Astrocyte of the spinal cord (primary cell): ENCODE data around the gene COL4A2.

Experiments used
- DNase-seq: peaks from one replicate; pipeline ENCODE4 v3.0.0; 2011; ENCODE audit warnings: low read depth, low spot score
- H3K4me3 ChIP-seq: 2 replicates; pipeline ENCODE4 v1.5.1; 2011; ENCODE audit warnings: low read depth, mild to moderate bottlenecking, low read length, moderate library complexity
- CTCF ChIP-seq: IDR thresholded peaks from 2 replicates; pipeline ENCODE4 v1.5.1; 2012; ENCODE audit warnings: low read depth, mild to moderate bottlenecking, low read length, inconsistent platforms
- in situ Hi-C: cut with HindIII; loops from 2 replicates; pipeline ENCODE4 v1.10.0; 2017; ENCODE audit warnings: low sequenced_read_pairs

COL4A2 gene

DNA sequence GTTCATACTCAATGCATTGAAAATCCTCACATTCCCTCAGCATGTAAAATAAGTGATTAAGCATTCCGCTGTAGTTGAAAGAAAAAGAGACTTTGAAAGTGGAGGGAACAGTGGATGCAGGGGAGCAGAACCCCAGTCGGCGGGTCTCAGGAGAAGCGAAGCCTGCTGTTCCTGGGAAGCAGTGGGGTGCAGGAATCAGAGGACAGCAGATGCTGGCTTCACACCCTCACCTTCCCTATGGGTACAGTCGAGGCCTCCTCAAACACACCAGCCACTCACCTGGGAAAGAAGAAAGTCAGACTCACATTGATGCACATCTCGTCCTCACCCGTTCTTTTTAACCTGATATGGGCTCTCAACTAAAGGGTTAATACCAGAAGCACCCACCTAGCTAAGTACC, 38.2 kb downstream of the COL4A2 start:
- no peak for TF ChIP-seq CTCF
- no peak overlapping the region for H3K4me3 ChIP-seq
- DNase-seq, result no peak
- in situ Hi-C loops, result no loop called here

GRCh38 chr13:110345701-110346100, 38.6 kb downstream of the COL4A2 start:
- no peak for DNase-seq
- in situ Hi-C loops, result no loop called here
- no peak for TF ChIP-seq CTCF
- H3K4me3 ChIP-seq, result no peak overlapping the region

GRCh38 chr13:110346661-110347067, 39.6 kb downstream of the COL4A2 start:
- no peak overlapping the region for H3K4me3 ChIP-seq
- DNase-seq, result no peak
- in situ Hi-C loops, result no loop called here
- TF ChIP-seq CTCF, result no peak

- in situ Hi-C loops, result no loop called here
- DNase-seq, result no peak
- no peak overlapping the region for H3K4me3 ChIP-seq
- no peak for TF ChIP-seq CTCF
Observed at GRCh38 chr13:110347088-110347487, 40.0 kb downstream of the COL4A2 start.

DNA sequence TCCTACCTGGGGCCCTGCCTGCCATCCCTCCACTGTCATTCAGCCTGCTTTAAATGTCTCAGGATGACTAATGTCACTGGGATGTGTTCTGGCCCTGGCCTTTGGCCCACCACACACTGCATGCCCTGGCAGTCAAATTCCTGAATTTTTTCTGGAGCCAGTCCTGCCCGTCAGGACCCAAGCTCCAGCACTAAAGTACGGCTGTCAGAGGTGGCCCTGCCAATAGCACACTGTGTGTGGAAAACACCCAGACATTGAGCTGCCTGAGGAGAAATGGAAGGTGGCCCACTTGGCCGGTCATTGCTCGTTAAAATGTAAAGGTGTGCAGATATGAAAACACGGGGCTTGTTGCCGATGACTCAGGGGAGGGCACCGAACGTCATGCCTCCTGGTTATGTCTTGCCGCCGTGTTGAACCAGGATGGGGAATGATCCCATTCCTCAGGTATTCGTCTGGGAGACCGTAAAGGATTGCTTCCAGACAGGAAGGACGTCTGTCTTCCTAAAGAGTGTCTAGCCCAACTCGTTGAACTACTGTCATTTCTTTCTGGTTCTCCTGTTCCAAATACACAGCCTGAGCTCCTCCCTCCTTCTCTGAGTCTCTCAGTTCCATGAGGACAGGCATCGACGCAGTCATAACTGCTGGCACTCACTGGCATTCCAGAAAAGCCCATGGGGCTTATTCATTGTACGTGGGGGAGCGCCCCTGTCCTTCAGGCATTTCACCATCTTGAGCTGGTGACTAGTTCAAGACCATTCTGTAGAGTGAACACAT, 40.6 kb downstream of the COL4A2 start:
- TF ChIP-seq CTCF, result no peak
- no peak overlapping the region for H3K4me3 ChIP-seq
- in situ Hi-C loops, result no loop called here
- peak; percentile 84 for DNase-seq

DNA sequence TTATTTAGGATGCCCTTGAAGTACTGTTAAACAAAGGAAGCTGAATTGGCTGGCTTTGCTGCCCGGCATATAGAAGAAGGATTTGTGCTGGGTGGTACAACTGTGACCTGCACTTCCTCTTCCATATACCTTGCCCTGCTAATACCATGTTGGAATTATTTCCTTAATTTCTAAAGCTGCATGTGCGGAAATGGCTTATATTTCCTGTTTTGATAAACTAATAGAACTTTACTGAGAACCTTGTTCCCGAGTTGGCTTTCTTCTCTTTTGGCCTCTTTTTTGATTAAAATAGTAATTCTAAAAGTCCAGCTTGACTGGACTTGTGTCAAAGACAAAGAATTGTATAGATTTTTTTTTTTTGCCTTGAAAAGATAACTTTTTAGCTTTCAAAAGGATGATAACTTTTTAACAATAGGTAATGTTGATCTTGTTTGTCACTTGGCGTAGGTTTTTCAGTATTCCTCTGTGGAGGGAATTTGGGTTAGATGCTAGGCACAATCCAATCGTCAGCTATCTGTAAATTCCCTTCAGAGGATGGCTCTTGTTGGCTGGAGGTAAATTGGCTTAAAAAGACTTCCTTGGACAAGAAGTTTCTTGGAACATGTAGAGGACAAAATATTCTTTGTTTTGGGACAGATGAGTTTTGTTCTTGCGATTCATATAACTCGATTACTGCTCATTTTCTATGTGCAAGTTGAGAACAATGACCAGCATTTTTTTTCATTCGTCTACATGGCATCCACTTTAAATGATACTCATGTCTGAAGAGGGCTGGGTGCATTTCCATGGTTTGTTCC, 41.4 kb downstream of the COL4A2 start:
- DNase-seq, result no peak
- TF ChIP-seq CTCF, result no peak
- in situ Hi-C loops, result no loop called here
- no peak overlapping the region for H3K4me3 ChIP-seq
